Natural killer cell treated with Interleukin-12 subunit alpha and Interleukin-12 subunit beta and Interleukin-15 and Interleukin-18, amount 100 ng/mL, for 72 hours (primary cell): Measurements from ENCODE around the gene PHF11. TPM values are rescaled to one million over a fixed set of nuclear protein-coding genes. Genes with fewer than 3 reads are reported as not detected.

Experiments used
- ATAC-seq, 2 donors: fragments of 150-1000 bp; cut with Tn5 transposase in 1 of 2; sonication (Bioruptor Pico), chemical (Tn5 transposase) in 1 of 2; 2 replicates each; pipeline ENCODE4 v1.10.0; 2021
- DNase-seq: peaks from one replicate; pipeline ENCODE4 v3.0.0; 2022; ENCODE audit warnings: low spot score
- H3K27ac Mint-ChIP-seq, 2 donors: 1 replicate in 1 of 2; 2 replicates in 1 of 2; pipeline ENCODE4 v1.8.0; 2022; ENCODE audit warnings: mixed read lengths in 2 of 2, mild to moderate bottlenecking in 1 of 2, moderate library complexity in 1 of 2
- H3K27me3 Mint-ChIP-seq, 2 donors: 1 replicate in 1 of 2; 2 replicates in 1 of 2; pipeline ENCODE4 v1.8.0; 2022; ENCODE audit warnings: mixed read lengths in 2 of 2
- H3K36me3 Mint-ChIP-seq: one replicate; pipeline ENCODE4 v1.8.0; 2022; ENCODE audit warnings: mixed read lengths
- H3K4me1 Mint-ChIP-seq, 2 donors: 1 replicate in 1 of 2; 2 replicates in 1 of 2; pipeline ENCODE4 v1.8.0; 2022; ENCODE audit warnings: low read depth in 2 of 2, mixed read lengths in 2 of 2, mild to moderate bottlenecking in 1 of 2
- H3K4me3 Mint-ChIP-seq: one replicate; pipeline ENCODE4 v1.8.0; 2022; ENCODE audit warnings: mixed read lengths
- H3K9me3 Mint-ChIP-seq: 2 replicates; pipeline ENCODE4 v1.8.0; 2022; ENCODE audit warnings: mixed read lengths
- total RNA-seq, 2 donors: library from RNA; stranded (reverse); gene quantifications; one replicate each; pipeline ENCODE4 v1.2.3, GENCODE V29; 2022

Gene PHF11
- total RNA-seq: 10 to 100 TPM; 58.2 to 78.2 TPM

DNA sequence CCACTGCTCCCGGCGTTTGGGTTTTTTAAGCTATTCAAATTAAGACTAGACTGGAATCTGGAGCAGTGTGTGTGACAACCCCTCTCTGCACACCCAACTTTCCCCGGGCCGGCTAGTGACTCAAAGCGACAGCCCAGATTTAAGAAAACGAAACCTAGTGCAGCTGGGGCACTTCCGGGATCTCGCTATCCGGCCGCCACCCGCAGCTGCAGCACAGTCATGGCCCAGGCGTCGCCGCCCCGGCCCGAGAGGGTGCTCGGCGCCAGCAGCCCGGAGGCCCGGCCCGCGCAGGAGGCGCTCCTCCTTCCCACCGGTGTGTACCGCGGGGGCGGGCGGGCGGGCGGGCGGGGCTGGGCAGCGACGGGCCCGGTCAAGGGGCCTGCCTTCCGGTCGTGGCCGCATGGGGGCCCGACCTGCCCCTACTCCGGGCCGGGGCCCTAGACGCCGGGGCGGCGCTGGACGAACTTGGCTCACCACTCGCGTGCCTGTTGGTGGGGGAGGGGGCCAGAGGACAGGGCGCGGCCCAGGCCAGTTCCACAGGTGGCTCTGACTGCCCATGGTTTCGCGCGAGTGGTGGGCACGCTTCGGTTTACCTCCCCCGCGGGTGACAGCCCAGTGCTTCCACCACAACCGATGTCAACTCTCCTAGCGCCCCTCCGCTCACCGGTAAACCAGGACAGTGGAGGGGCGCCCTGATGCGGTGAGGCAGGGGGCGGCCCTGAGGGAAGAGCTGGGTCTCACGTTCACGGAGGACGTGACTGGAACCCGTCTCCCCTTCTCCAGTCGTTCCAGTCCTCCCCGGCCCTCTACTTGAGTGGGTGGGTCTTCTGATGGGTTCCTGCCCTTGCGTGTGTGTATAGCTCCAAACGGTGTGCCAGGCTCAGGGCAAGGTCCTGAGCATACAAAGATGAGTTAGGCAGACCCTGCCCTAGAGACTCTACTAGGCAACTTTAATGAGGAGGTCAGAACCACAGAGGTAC lies at the start of gene PHF11:
Gene PHF11 (plus strand): TSS at position 171 of the 980 bp plus-strand sequence. CDS start 49 bp downstream, at position 220.
- H3K9me3 Mint-ChIP-seq: no peaks in the 10 kb centered on the region
- peak within 1 kb of the TSS; percentile 87 for H3K4me3 Mint-ChIP-seq
- H3K36me3 Mint-ChIP-seq: peaks cover 20% of the 10 kb centered on the region
- H3K27ac Mint-ChIP-seq: peak within 1 kb of the TSS; percentile 76 to 83
- no peaks in the 10 kb centered on the region for H3K27me3 Mint-ChIP-seq
- ATAC-seq: peak; percentile 94 to 95
- peaks cover 40 to 49% of the 10 kb centered on the region in 2 donors for H3K4me1 Mint-ChIP-seq
- DNase-seq: peak; percentile 95

DNA sequence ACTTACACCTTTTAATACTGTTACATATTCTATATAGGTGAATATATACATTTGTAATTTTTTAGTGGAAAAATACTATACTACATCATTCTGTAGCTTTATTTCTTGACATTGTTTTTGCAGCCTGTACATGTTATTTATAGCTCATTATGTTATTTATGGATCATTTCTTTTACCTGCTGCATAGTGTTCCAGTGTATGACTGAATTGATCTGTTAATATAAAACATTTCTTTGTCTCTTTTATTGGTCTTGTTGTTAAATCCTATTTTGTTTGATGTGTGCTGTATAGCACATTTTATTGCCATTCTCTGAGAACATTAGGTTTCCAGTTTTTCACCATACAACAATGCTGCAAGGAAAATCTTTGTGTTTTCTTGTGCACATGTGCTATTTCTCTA lies 49.3 kb upstream of the PHF11 start:
- no peak for ATAC-seq
- H3K27ac Mint-ChIP-seq: peak overlapping the region; percentile 91 to 96
- no peaks in the 10 kb centered on the region for H3K36me3 Mint-ChIP-seq
- no peaks in the 10 kb centered on the region for H3K9me3 Mint-ChIP-seq
- H3K4me1 Mint-ChIP-seq: peaks cover 36 to 43% of the 10 kb centered on the region in 2 donors
- H3K4me3 Mint-ChIP-seq: peak overlapping the region; percentile 93
- no peaks in the 10 kb centered on the region for H3K27me3 Mint-ChIP-seq
- no peak for DNase-seq

DNA sequence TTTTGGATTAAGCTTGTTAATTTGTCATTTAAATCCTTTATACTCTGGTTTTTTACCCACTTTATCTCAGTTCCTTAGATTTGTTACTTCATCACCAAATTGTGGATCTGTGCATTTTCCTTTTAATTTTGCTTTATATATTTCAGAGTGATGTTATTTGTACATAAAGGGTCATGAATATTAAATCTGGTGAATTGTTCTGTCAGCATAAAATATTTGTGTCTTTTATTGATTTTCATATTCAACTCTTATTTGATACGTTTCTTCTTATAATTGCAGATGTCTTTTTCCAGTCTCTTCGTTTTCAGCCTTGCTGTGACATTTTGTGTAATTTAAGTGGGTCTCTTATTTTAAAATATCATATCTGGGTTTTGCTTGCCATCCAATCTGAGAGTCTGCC lies 47.0 kb upstream of the PHF11 start:
- H3K27me3 Mint-ChIP-seq: no peaks in the 10 kb centered on the region
- H3K4me1 Mint-ChIP-seq: peaks cover 28 to 37% of the 10 kb centered on the region in 2 donors
- H3K9me3 Mint-ChIP-seq: no peaks in the 10 kb centered on the region
- peak overlapping the region; percentile 34 to 74 for H3K27ac Mint-ChIP-seq
- DNase-seq (no peak), ATAC-seq (no peak)
- no peaks in the 10 kb centered on the region for H3K36me3 Mint-ChIP-seq
- no peak overlapping the region for H3K4me3 Mint-ChIP-seq

DNA sequence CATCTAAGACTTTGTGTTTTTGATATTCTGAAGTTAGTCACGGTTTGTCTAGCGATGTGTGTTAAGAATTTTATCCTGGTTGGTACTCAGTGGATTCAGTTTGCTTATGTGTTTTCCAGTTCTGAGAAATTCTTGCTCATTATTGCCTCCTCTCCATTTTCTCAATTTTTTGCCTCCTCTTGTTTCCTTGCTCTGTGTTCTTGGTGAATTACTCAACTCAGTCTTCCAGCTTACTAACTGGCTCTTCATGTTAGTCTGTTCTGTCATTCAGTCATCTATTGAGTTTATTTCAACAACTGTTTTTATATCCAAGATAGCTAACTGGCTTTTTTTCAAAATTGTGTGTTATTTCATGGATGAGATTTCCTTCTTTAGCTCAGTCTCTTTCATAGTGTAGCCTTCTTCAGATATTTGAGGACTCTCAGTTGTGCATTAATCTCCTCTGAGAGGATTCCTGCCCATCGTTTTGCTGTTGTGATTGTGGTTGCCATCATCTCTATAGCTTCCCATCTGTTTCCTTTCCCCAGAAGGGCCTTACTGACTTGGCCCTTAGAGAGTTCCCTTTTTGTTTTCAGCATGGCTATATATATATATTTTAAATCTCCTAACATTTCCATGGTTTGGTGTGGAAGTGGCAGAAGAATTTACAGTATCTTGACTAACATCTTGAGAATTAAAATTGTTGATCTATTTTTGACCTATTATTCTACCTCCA lies 45.5 kb upstream of the PHF11 start:
- H3K4me3 Mint-ChIP-seq: peak overlapping the region; percentile 56
- no peaks in the 10 kb centered on the region for H3K27me3 Mint-ChIP-seq
- peaks cover 22 to 35% of the 10 kb centered on the region in 2 donors for H3K4me1 Mint-ChIP-seq
- peak overlapping the region; percentile 34 to 74 for H3K27ac Mint-ChIP-seq
- H3K36me3 Mint-ChIP-seq: no peaks in the 10 kb centered on the region
- DNase-seq (no peak), ATAC-seq (peak in 1 of 2 donors; percentile 66)
- H3K9me3 Mint-ChIP-seq: no peaks in the 10 kb centered on the region

DNA sequence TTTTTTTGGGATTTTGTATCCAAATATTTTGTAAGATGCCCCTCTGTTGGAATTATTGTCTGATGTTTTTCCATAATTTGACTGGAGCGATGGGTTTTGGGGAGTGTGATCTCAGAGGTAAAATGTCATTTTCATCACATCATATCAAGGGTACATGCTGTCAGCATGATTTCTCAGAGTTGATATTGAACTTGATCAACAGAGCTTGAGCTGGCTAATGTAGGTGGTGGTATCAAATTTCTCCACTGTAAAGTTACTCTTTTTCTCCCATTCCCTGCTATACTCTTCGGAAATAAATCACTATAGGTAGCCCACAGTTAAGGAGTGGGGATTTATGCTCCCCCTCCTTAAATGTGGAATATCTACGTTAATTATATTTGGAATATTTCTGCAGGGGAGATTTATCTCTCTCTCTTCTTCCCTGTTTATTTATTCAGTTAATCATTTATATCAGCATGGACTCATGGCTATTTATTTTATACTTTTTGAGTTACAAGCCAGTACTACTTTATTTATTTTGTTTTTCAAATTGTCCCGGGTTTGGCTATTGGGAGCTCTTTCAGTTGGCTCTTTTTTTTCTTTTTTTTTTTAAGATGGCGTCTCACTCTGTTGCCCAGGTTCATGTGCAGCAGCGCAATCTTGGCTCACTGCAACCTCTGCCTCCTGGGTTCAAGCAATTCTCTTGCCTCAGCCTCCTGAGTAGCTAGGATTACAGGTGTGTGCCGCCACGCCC lies 42.9 kb upstream of the PHF11 start:
- DNase-seq (no peak), ATAC-seq (no peak)
- no peaks in the 10 kb centered on the region for H3K27me3 Mint-ChIP-seq
- H3K36me3 Mint-ChIP-seq: no peaks in the 10 kb centered on the region
- no peaks in the 10 kb centered on the region for H3K9me3 Mint-ChIP-seq
- peaks cover 13 to 27% of the 10 kb centered on the region in 2 donors for H3K4me1 Mint-ChIP-seq
- no peak overlapping the region for H3K27ac Mint-ChIP-seq
- H3K4me3 Mint-ChIP-seq: no peak overlapping the region

DNA sequence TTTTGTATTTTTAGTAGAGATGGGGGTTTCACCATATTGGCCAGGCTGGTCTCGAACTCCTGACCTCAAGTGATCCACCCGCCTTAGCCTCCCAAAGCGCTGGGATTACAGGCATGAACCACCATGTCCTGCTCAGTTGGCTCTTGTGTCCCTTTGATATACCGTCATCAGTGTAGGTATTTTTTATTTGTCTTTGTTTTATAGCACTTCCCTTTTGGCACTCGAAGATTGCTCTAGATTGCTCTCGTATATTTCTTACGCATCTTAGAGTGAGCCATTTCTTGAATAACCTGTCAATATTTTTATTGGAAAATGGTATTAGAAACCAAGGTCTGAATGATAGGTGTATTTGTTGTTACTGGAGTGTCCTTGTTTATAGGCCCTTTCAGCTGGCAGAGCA lies 42.3 kb upstream of the PHF11 start:
- H3K36me3 Mint-ChIP-seq: no peaks in the 10 kb centered on the region
- peaks cover 13 to 27% of the 10 kb centered on the region in 2 donors for H3K4me1 Mint-ChIP-seq
- DNase-seq (no peak), ATAC-seq (no peak)
- no peaks in the 10 kb centered on the region for H3K27me3 Mint-ChIP-seq
- no peak overlapping the region for H3K4me3 Mint-ChIP-seq
- H3K9me3 Mint-ChIP-seq: no peaks in the 10 kb centered on the region
- no peak overlapping the region for H3K27ac Mint-ChIP-seq

DNA sequence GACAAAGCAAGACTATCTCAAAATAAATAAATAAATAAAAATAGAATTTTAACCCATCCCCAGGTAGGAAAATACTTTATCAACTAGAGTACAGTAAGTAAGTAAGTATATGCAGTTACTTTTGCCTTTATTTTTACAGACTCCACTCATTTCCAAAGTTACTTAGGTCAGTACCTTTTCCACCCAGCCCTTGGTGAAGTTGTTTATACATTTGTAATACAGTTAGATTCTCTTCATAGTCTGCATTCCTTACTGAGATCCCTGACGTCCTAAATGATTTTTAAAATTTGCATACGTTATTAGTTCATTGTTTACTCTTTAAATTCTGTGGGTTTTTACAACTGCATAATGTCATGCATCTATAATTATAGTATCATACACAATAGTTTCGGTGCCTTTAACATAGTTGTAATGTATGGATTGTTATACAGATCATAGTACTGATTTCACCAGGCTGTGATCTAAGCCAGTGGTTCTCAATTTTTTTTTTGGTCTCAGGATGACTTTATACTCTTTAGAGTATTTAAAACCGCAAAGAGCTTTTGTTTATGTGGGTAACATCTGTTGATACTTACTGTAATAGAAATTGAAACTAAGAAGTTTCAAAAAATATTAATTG lies 41.3 kb upstream of the PHF11 start:
- peak overlapping the region; percentile 77 to 85 for H3K27ac Mint-ChIP-seq

DNA sequence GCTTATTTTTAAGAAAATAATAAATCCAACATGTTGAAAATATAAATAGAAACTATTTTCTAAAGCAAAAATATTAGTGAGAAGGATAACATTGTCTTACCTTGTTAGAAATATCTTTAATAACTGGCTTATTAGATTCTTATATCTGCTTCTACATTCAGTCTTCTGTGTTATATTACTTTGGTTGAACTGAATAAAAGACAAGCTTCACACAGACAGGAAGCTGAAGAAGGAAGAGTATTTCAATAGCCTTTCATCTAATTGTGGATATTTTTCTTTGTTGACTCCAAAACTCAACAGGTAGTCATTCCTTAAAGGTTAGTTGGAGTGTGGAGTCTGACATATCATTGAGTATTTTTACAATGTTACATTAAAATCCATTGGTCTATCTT lies 40.8 kb upstream of the PHF11 start:
- H3K27ac Mint-ChIP-seq: peak overlapping the region; percentile 77 to 85
- peaks cover 9 to 19% of the 10 kb centered on the region in 2 donors for H3K4me1 Mint-ChIP-seq
- no peaks in the 10 kb centered on the region for H3K9me3 Mint-ChIP-seq
- H3K27me3 Mint-ChIP-seq: no peaks in the 10 kb centered on the region
- no peaks in the 10 kb centered on the region for H3K36me3 Mint-ChIP-seq
- H3K4me3 Mint-ChIP-seq: no peak overlapping the region
- no peak for DNase-seq
- ATAC-seq: no peak

More for the DNA sequence above, 41.3 kb upstream of the PHF11 start:
- ATAC-seq: peak; percentile 71 to 95
- no peaks in the 10 kb centered on the region for H3K27me3 Mint-ChIP-seq
- DNase-seq: no peak
- peaks cover 13 to 24% of the 10 kb centered on the region in 2 donors for H3K4me1 Mint-ChIP-seq
- H3K36me3 Mint-ChIP-seq: no peaks in the 10 kb centered on the region
- peak overlapping the region; percentile 59 for H3K4me3 Mint-ChIP-seq
- H3K9me3 Mint-ChIP-seq: no peaks in the 10 kb centered on the region

DNA sequence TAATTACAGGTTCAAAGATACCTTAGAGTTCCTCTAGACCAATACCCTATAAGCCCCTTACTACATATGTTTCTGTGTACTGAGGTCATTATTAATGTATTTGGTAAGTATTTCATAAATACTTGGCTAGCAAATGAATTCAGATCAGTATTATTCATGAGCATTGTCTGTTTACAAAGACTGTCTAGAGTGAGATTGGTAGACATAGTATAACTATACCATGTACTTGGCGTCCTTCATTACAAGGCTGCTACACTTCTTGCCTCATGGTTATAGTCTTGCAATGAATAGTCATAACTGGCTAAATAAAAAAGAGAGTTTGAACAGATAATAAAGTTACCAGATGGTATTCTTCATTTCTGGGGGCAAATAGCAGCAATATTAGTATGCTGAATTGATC lies 39.6 kb upstream of the PHF11 start:
- Mint-ChIP-seq H3K9me3 (no peaks in the 10 kb centered on the region), H3K27me3 (no peaks in the 10 kb centered on the region), H3K4me3 (no peak overlapping the region), H3K27ac (no peak overlapping the region), H3K36me3 (no peaks in the 10 kb centered on the region), H3K4me1 (peaks cover 4 to 13% of the 10 kb centered on the region in 2 donors)
- ATAC-seq (no peak), DNase-seq (no peak)

DNA sequence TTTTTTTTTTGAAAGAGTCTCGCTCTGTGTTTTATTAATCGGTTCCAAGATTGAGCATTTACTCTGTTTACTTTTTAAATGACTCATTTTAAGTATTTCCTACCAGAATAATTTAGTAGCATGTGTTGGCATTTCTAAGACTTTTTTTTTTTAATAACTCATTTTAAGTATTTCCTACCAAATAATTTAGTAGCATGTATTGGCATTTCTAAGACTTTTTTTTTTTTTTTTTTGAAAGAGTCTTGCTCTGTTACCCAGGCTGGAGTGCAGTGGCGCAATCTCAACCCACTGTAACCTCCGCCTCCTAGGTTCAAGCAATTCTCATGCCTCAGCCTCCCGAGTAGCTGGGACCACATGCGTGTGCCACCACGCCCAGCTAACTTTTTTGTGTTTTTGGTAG lies 38.5 kb upstream of the PHF11 start:
- H3K9me3 Mint-ChIP-seq: no peaks in the 10 kb centered on the region
- no peak overlapping the region for H3K4me3 Mint-ChIP-seq
- DNase-seq (no peak), ATAC-seq (no peak)
- H3K4me1 Mint-ChIP-seq: peaks cover 4 to 13% of the 10 kb centered on the region in 2 donors
- H3K27ac Mint-ChIP-seq: no peak overlapping the region
- peaks cover 3% of the 10 kb centered on the region for H3K36me3 Mint-ChIP-seq
- H3K27me3 Mint-ChIP-seq: no peaks in the 10 kb centered on the region

DNA sequence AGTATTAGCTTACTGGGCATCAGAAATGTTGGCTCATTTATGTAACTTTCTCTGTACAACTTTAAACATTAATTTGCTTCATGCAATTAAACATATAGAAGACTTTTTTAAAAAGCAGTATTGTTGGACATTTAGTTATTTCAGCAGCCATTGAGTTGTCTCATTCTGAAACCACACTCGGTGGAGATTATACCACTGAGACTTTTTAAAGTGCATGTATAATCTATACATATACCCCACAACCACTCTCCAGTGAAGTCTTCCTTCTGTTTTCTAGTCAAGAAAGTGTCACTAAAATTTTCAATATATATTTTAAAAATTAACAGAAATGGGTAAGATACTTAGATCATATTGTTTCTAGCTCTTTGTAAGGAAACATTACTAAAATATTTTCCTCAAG lies 36.2 kb upstream of the PHF11 start:
- H3K9me3 Mint-ChIP-seq: no peaks in the 10 kb centered on the region
- H3K36me3 Mint-ChIP-seq: peaks cover 15% of the 10 kb centered on the region
- DNase-seq: no peak
- H3K27me3 Mint-ChIP-seq: no peaks in the 10 kb centered on the region
- H3K4me1 Mint-ChIP-seq: peaks cover 1 to 2% of the 10 kb centered on the region in 2 donors
- peak in 1 of 2 donors; percentile 49 for ATAC-seq
- H3K27ac Mint-ChIP-seq: no peak overlapping the region
- no peak overlapping the region for H3K4me3 Mint-ChIP-seq

DNA sequence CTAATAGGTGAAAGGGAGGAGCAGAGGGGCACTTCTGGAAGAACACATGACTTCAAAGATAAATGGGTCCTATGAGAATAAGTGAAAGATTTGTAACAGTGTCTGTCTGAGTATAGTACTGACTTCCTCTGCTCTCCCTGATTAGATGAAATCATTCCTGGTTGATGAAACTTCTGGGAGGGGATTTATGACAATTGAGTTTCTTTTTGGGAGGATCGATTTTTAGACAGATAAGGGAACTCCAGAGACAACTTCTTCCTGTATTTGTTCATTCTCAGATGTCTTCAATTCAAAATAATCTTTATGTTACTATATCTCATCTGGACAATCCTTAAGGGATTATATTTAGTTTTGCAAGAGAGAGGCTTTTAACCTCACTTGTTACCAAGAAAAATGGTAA lies 31.7 kb upstream of the PHF11 start:
- no peaks in the 10 kb centered on the region for H3K27me3 Mint-ChIP-seq
- ATAC-seq (no peak), DNase-seq (no peak)
- no peak overlapping the region for H3K4me3 Mint-ChIP-seq
- H3K9me3 Mint-ChIP-seq: no peaks in the 10 kb centered on the region
- no peak overlapping the region for H3K27ac Mint-ChIP-seq
- H3K36me3 Mint-ChIP-seq: peaks cover 15% of the 10 kb centered on the region
- H3K4me1 Mint-ChIP-seq: no peaks in the 10 kb centered on the region

DNA sequence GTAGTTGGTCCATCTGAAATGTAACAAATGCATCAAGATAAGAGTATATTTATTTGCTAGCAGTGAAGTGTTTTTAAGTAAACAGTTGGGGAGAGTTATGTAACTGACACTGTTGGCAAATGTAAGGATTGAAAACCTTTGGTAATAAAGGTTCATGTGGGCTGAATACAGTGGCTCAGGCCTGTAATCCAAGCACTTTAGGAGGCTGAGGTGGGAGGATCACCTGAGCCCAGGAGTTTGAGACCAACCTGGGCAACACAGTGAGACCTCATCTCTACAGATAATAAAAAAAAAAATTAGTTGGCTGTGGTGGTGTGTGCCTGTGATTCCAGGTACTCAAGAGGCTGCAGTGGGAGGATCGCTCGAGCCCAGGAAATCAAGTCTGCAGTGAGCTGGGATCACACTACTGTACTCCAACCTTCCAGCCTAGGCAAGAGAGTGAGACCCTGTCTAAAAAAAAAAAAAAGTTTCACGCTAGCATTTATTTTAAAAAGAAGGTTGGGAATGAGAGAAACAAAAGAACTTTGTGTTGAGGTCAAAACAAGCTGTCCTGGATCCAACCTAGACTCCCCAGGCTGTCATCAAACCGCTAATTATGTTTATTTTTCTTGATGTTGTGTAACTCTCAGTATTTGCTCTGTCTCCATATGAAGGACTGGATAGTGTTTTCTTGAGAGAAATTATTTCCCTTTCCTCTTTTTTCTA lies 31.0 kb upstream of the PHF11 start:
- no peak for ATAC-seq
- H3K27me3 Mint-ChIP-seq: no peaks in the 10 kb centered on the region
- H3K9me3 Mint-ChIP-seq: no peaks in the 10 kb centered on the region
- H3K4me3 Mint-ChIP-seq: no peak overlapping the region
- no peaks in the 10 kb centered on the region for H3K4me1 Mint-ChIP-seq
- H3K36me3 Mint-ChIP-seq: peaks cover 19% of the 10 kb centered on the region
- H3K27ac Mint-ChIP-seq: no peak overlapping the region
- no peak for DNase-seq
